ENCODE data around the gene DNAAF1.
"Not testable (repeated sequence)": the region's sequence is repeated elsewhere in the genome, so short reads cannot be mapped to it uniquely, and the experiment has no call there.

The DNAAF1 gene

DNA sequence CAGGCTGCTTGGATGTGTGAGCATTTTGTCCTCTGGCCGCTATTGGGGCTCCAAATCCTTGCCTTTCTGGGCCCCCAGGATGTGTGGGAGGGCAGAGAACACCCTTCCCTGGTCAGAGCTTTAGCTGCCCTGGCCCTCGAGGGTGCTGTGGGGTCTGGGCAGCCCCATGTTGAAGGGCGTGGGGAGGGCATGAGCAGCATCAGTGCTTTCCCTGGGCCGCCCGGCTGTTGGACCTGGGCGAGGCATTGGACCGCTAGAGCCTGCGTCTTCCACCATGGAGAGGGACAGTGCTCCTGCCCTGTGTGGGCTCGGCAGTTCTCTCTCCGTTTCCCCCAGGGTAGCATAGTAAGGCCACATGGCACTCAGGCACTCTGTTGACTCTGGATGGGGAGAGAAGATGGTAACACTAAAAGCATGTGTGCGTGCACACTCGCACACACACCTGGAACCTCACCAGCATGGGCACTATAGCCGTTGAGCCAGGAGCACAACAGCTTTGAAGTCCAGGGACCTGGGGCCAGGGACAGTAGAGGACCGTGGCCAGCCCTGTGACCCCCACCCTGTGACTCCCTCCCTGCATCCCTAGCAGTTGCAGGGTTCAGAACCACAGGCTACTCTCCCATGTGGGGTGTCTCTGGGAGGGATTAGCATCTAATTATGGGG is 52.5 kb downstream of the DNAAF1 start:
- no peak for TF ChIP-seq CTCF (IDR thresholded peaks at IDR 0.05; ENCODE audit: control extremely low read depth, extremely low read depth, low read depth, missing control alignments)
- ChIA-PET POLR2A (no interaction called here), CTCF (interaction anchor here (1.3 kb wide), 1 partner anchor 11 kb away, joined by 4 read pairs; the partner anchor contains the start of gene TAF1C)
- DNase-seq (ENCODE audit: extremely low spot score), result no peak

- TF ChIP-seq CTCF (IDR thresholded peaks at IDR 0.05; ENCODE audit: control extremely low read depth, extremely low read depth, low read depth, missing control alignments), result no peak
- no peak for DNase-seq (ENCODE audit: extremely low spot score)
- CTCF ChIA-PET, result interaction anchor here (1.3 kb wide), 1 partner anchor 11 kb away, joined by 4 read pairs; the partner anchor contains the start of gene TAF1C
- POLR2A ChIA-PET, result no interaction called here
Observed at GRCh38 chr16:84198401-84198800, 53.3 kb downstream of the DNAAF1 start.

DNA sequence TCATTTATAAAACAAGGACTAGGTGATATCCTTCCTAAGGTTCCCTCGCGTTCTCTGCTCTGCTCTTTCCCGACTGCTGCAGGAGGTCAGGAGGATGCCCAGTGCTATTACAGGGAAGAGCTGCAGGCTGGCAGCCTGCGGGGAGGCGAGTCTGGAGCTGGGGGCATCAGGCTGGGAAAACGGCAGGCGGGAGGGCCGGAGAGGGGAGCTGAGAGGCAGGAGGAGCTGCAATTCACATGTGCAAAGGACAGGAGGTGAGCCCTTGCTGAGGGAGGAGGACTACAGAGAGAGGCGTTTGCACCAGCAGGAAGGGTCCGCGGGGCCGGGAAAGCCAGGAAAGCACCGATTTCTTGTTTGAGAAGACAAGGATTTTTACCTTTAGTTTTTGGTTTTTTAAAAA is 54.0 kb downstream of the DNAAF1 start:
- DNase-seq (ENCODE audit: extremely low spot score), result no peak
- ChIA-PET CTCF (interaction anchor here (1.3 to 2.4 kb wide), 2 partner anchors 10 to 12 kb away, joined by 3 to 10 read pairs; partner anchors contain the start of gene TAF1C), POLR2A (no interaction called here)
- no peak for TF ChIP-seq CTCF (IDR thresholded peaks at IDR 0.05; ENCODE audit: control extremely low read depth, extremely low read depth, low read depth, missing control alignments)

- ChIA-PET CTCF (interaction anchor here (1.3 to 2.4 kb wide), 2 partner anchors 11 to 13 kb away, joined by 3 to 10 read pairs; partner anchors contain the start of gene TAF1C), POLR2A (no interaction called here)
- no peak for DNase-seq (ENCODE audit: extremely low spot score)
- TF ChIP-seq CTCF (IDR thresholded peaks at IDR 0.05; ENCODE audit: control extremely low read depth, extremely low read depth, low read depth, missing control alignments), result no peak
Observed at GRCh38 chr16:84199861-84200260, 54.8 kb downstream of the DNAAF1 start.

DNA sequence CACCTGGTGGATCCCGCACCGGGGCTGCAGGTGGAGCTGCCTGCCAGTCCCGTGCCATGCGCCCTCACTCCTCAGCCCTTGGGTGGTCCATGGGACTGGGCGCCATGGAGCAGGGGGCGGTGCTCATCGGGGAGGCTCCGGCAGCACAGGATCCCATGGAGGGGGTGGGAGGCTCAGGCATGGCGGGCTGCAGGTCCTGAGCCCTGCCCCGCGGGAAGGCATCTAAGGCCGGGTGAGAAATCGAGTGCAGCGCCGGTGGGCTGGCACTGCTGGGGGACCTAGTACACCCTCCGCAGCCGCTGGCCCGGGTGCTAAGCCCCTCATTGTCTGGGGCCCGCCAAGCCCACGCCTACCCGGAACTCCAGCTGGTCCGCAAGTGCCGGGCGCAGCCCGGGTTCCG is 59.4 kb downstream of the DNAAF1 start:
- CTCF ChIA-PET, result interaction anchor here (2.1 kb wide), 1 partner anchor 17 kb away, joined by 8 read pairs; the partner anchor contains the start of gene TAF1C
- DNase-seq (ENCODE audit: extremely low spot score); POLR2A ChIA-PET: not testable (repeated sequence)

DNA sequence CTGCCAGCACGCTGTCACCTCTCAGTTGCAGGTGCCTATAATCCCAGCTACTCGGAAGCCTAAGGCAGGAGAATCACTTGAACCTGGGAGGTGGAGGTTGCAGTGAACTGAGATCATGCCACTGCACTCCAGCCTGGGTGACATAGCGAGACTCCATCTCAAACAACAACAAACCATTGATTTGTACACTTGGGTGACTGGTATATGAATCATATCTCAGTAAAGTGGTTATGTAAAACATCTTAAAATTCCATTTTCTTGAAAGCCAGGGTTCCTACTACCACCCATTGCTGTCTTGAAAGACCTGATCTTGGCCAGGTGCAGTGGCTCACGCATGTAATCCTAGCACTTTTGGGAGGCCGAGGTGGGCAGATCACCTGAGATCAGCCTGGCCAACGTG is 60.0 kb downstream of the DNAAF1 start:
- DNase-seq (ENCODE audit: extremely low spot score); POLR2A ChIA-PET; CTCF ChIA-PET: not testable (repeated sequence)

- ChIA-PET POLR2A (no interaction called here), CTCF (interaction anchor here (1.1 kb wide), 1 partner anchor 19 kb away, joined by 3 read pairs; the partner anchor contains the start of gene TAF1C)
- TF ChIP-seq CTCF (IDR thresholded peaks at IDR 0.05; ENCODE audit: control extremely low read depth, extremely low read depth, low read depth, missing control alignments), result no peak
- no peak for DNase-seq (ENCODE audit: extremely low spot score)
Observed at GRCh38 chr16:84205976-84206691, 61.0 kb downstream of the DNAAF1 start.
